ENCODE results near the gene DYSF.

DNA sequence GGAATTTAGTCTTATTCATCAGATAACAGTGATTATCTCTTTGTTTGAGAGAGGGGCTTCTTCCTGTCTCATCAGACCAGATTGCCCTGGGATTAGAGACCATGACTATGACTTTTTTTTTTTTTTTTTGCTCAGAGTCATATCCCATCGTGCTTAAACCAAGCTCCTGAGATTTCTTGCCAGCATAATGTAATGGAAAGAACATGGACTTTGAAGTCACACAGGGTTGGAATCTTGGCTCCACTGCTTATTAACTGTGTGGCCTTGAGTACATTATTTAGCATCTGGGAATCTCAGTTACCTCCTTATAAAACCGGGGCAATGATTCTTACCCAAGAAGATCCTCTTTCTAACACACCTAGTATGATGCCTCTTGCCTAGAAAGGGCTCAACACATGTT lies 268.3 kb downstream of the DYSF start:
- TF ChIP-seq POLR2A (IDR thresholded peaks at IDR 0.05) (no peak), EP300 (IDR thresholded peaks at IDR 0.05) (no peak)
- TF ChIP-seq, protein P1, sequence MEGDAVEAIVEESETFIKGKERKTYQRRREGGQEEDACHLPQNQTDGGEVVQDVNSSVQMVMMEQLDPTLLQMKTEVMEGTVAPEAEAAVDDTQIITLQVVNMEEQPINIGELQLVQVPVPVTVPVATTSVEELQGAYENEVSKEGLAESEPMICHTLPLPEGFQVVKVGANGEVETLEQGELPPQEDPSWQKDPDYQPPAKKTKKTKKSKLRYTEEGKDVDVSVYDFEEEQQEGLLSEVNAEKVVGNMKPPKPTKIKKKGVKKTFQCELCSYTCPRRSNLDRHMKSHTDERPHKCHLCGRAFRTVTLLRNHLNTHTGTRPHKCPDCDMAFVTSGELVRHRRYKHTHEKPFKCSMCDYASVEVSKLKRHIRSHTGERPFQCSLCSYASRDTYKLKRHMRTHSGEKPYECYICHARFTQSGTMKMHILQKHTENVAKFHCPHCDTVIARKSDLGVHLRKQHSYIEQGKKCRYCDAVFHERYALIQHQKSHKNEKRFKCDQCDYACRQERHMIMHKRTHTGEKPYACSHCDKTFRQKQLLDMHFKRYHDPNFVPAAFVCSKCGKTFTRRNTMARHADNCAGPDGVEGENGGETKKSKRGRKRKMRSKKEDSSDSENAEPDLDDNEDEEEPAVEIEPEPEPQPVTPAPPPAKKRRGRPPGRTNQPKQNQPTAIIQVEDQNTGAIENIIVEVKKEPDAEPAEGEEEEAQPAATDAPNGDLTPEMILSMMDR (IDR thresholded peaks at IDR 0.05) = no peak
